NCI-H1092 (cell line): ENCODE measurements around the gene ZNF688.
"Not testable (repeated sequence)": the region's sequence is repeated elsewhere in the genome, so short reads cannot be mapped to it uniquely, and the experiment has no call there.

ENCODE experiments used
- DNase-seq: peaks from one replicate; lab custom pipeline; 2025; lab: John Stamatoyannopoulos, UW

ZNF688 gene

GRCh38 chr16:30571445-30572322 lies at the start of gene ZNF688:
Gene ZNF688 (minus strand): TSS chr16:30571714. CDS start chr16:30571629, 85 bp downstream.
- DNase-seq: peak; percentile 90

DNA sequence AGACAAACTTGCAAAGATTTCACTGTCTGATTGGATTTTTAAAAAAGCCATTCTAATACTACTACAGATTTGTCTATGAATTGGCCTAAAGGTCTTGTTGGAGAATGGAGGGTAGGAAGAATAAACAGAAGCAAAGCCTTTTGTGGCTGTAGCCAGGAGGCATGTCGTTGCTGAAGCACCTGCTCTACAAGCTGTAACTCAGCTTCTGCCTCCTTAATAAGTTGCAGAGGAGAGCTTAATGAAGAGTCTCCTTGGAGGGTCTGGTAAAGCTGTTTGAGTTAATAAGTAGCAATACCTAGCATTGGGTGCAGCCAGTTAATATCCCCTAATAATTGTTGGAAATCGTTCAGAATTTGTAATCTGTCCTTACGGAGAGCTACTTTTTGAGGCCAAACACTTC lies 48.7 kb upstream of the ZNF688 start:
- no peak for DNase-seq

- DNase-seq: no peak
These were observed 48.1 kb upstream of the ZNF688 start for GRCh38 chr16:30619638-30620037.

- DNase-seq: no peak
These were observed 47.7 kb upstream of the ZNF688 start for GRCh38 chr16:30619202-30619601.

- peak; percentile 40 for DNase-seq
These were observed 44.0 kb upstream of the ZNF688 start for GRCh38 chr16:30615358-30616091.

DNA sequence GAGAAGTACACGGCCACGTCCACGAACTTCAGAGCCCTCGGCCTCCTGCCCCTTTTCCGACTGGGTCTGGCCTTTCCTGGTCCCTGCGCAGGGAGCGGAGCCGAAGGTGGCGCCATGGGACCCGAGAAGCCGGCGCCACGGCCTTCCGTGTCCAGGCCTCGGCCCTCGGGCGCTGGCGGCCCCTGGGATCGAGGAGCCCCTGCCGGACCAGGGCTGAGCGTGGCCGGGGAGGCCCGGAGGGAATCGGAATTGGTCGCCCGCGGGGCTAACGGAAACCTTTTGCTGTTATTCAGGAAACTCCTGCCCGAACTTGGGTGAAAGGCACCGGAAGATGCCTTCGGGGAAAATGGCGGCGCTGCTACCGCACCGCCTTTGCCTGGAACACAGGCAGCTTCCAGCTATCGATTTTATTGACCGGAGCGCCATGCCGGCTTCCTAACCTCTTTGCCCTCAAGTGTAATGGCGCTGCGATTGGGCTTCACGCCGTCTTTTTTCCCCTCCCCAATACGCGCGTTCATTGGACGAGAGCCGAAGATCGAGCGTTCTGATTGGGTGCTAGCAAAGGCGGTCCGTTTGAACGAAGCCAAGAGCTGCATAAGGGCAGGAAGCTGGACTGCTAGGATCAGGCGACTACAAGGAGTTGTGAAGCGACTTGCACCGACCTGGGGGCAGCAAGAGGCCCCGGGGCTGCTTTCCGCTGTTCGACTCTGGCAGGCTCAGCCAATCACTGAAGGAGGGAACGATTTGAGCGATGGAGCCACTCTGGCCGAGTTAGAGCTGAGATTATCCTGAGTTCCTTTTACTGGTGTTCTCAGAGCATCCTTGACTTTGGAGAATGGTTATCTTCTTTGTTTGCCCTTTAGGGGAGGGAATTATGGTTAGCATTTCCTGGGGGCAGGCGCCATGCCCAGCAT lies 38.7 kb upstream of the ZNF688 start, which contains the start of gene ZNF689:
Gene ZNF689 (minus strand): TSS at position 464 of the 914 bp plus-strand sequence. CDS start 348 bp downstream, at position 116.
- DNase-seq: peak; percentile 98

DNA sequence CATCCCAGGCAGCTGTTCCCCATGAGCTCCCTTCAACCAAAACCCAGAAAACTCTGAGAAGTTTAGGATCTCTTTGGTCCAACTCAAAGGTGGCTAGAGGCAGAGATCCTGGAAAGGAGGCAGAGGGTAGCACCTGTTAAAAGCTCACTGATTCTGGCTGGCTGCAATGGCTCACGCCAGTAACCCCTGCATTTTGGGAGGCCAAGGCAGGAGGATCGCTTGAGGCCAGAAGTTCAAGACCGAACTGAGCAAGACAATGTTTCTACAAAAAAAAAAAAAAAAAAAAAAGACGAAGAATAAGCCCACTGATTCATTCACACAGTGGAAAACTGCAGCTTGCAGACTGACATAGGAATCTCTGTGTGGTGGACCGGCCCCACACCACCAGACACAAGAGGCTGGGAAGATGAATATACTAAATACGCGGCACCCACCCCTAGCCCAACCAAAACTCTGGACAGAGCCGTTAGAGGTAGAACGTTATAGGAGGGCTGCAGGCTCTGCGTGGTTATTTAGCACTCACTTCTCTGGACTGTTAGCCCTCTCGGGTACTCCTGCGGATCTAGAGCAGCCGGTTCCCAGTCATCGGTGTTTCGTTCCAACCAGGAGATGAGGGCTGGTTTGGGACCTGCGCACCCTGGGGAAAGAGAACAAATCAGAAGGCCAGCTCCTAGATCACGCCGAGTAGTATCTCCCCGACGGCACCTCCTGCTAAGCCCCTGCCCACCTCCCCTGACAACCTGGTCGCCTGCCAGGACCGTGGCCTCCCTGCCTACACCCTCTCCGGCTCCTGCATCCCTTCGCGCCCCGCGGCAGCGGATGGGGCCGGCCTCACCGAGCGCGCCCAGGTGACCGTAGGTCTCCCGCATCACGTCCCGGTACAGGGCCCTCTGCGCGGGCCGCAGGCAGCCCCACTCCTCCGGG lies 37.8 kb upstream of the ZNF688 start:
- peak; percentile 28 for DNase-seq

DNA sequence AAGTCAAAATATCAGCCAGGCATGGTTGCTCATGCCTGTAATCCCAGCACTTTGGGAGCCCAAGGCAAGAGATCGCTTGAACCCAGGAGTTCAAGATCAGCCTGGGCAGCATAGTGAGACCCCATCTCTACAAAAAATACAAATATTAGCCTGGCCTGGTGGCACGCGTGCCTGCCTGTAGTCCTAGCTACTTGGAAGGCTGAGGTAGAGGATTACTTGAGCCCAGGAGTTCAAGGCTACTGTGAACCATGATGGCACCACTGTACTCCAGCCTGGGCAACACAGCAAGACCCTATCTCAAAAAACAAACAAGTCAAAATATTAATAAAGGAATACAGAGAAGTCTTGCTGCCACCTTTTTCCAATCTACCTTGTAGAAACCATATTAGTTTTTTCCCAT lies 34.5 kb upstream of the ZNF688 start:
- no peak for DNase-seq

GRCh38 chr16:30605158-30605557 lies 33.6 kb upstream of the ZNF688 start:
- DNase-seq: no peak

DNA sequence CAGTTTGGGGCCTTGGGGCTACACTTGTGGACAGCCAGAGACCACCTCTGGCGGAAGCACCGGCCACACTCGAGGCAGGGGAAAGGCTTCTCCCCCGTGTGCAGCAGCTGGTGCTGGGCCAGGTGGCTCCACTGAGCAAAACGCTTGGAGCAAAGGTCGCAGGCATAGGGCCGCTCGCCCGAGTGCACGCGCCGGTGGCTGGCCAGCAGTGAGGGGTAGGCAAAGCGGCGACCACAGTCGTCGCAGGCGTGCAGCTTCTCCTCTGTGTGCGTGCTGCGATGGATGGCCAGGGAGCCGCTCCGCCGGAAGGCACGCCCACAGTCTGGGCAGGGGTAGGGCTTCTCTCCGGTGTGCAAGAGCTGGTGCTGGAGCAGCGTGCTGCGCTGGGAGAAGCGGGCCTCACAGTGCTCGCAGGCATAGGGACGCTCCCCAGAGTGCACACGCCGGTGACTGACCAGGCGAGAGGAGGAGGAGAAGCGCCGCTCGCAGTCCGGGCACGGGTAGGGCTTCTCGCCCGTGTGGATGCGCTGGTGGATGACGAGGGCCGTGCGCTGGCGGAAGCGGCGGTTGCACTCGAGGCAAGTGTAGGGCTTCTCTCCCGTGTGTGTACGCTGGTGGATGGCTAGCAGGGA lies 32.9 kb upstream of the ZNF688 start:
- DNase-seq: no peak

GRCh38 chr16:30603945-30604315 lies 32.4 kb upstream of the ZNF688 start:
- no peak for DNase-seq

- DNase-seq: no peak
These were observed 31.2 kb upstream of the ZNF688 start for GRCh38 chr16:30602616-30603277.

- no peak for DNase-seq
These were observed 30.5 kb upstream of the ZNF688 start for GRCh38 chr16:30601966-30602365.

DNA sequence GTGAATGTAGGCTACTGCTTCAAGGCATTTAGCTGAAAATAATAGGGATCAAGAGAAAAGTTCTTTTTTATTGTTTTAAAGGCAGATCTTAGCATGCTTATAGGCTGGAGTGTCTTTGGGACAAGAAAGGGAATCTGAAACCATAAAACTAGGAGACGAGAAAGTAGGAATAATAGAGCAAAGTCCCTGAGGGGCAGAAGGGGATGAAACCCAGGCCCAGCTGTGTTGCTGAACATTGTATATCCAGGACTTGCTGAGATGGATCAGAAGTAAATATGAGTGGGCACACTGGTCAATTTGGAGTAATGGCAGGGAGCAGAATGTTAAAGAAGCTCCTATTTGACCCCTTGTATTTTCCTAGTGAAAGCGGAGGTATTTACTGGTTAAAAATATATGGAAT lies 29.4 kb upstream of the ZNF688 start:
- DNase-seq: no peak

DNA sequence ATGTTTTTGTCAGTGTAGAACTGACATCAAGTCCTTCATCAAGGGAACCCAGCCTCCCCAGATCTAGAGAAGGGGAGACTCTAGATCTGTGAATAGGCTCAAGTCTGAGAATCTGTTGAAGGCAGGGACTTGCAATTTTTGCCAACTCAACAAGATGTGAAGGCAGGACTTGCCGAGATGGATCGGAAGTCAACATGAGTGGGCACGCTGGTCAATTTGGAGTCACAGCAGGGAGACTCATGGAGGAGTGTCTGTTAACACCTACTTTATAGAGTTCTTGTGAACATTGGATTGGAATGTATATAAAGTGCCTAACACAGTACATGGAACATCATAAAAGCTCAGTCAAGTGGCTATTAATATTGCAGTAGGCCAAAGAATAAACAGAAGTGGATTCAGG lies 28.7 kb upstream of the ZNF688 start:
- DNase-seq: no peak

GRCh38 chr16:30592871-30593270 lies 21.4 kb upstream of the ZNF688 start:
- DNase-seq: no peak

DNA sequence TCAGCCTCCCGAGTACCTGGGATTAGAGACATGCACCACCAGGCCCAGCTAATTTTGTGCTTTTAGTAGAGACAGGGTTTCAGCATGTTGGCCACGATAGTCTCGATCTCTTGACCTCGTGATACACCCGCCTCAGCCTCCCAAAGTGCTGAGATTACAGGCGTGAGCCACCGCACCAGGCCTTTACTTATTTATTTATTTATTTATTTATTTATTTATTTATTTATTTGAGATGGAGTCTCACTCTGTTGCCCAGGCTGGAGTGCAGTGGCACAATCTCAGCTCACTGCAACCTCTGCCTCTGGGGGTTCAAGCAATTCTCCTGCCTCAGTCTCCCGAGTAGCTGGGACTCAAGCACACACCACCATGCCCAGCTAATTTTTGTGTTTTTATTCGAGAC lies 19.4 kb upstream of the ZNF688 start:
- DNase-seq: not testable (repeated sequence)

DNA sequence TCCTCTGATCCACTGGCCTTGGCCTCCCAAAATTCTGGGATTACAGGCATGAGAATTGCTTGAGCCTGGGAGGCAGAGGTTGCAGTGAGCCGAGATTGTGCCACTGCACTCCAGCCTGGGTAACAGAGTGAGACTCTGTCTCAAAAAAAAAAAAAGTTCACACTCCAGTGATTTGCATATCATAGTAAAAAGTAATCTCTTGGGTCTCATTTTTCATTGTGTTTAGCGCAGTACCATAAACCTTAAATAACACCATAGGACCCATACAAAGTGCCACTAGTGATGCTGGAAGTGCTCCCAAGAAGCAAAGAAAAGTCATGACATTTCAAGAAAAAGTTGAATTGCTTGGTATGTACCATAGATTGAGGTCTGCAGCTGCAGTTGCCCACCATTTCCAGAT lies 18.1 kb upstream of the ZNF688 start:
- DNase-seq: not testable (repeated sequence)

DNA sequence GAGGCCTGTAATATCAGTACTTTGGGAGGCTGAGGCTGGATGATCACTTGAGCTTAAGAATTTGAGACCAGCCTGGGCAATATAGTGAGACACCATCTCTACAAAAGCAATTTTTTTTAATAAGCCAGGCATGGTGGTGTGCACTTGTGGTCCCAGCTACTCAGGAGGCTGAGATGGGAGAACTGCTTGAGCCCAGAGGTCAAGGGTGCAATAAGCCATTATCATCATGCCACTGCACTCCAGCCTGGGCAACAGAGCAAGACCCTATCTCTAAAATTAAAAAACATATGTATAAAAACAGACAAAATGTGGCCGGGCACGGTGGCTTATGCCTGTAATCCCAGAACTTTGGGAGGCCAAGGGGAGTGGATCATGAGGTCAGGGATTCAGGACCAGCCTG lies 17.1 kb upstream of the ZNF688 start:
- DNase-seq: no peak
